Neural progenitor cell (in vitro differentiated cells): ENCODE data around the gene NEK6. TPM values are rescaled to one million over a fixed set of nuclear protein-coding genes. Genes with fewer than 3 reads are reported as not detected.

Source experiments
- DNase-seq: peaks from one replicate; pipeline ENCODE4 v3.0.0-alpha.2; 2016; ENCODE audit warnings: low spot score
- H2AFZ ChIP-seq: fragments of 200-600 bp; sonication (generic); replicated peaks from 2 replicates; pipeline ENCODE4 v1.6.1; 2016; ENCODE audit warnings: antibody characterized with exemption
- H3F3A ChIP-seq: fragments of 200-600 bp; sonication (generic); 2 replicates; pipeline ENCODE4 v1.6.1; 2016; ENCODE audit warnings: antibody characterized with exemption, low read depth
- H3K27ac ChIP-seq: fragments of 200-600 bp; sonication (generic); 2 replicates; pipeline ENCODE4 v1.5.1; 2016; ENCODE audit warnings: mild to moderate bottlenecking
- H3K27me3 ChIP-seq: fragments of 200-600 bp; sonication (generic); 2 replicates; pipeline ENCODE4 v1.6.1; 2016; ENCODE audit warnings: mild to moderate bottlenecking, moderate library complexity
- H3K36me3 ChIP-seq: fragments of 200-600 bp; sonication (generic); 2 replicates; pipeline ENCODE4 v1.5.1; 2016
- H3K4me1 ChIP-seq: fragments of 200-600 bp; sonication (generic); 2 replicates; pipeline ENCODE4 v1.6.1; 2016; ENCODE audit warnings: mixed run types
- H3K4me2 ChIP-seq: fragments of 200-600 bp; sonication (generic); 2 replicates; pipeline ENCODE4 v1.6.1; 2016
- H3K4me3 ChIP-seq: fragments of 200-600 bp; sonication (generic); 2 replicates; pipeline ENCODE4 v1.5.1; 2016
- H3K79me2 ChIP-seq: fragments of 200-600 bp; sonication (generic); 2 replicates; pipeline ENCODE4 v1.6.1; 2016; ENCODE audit warnings: low read depth
- H3K9ac ChIP-seq: fragments of 200-600 bp; sonication (generic); 2 replicates; pipeline ENCODE4 v1.6.1; 2016
- H3K9me3 ChIP-seq: fragments of 200-600 bp; sonication (generic); 2 replicates; pipeline ENCODE4 v1.5.1; 2016; ENCODE audit warnings: low read depth
- H4K20me1 ChIP-seq: fragments of 200-600 bp; sonication (generic); 2 replicates; pipeline ENCODE4 v1.6.1; 2016; ENCODE audit warnings: low read depth
- H3K27ac Mint-ChIP-seq: 3 replicates; pipeline ENCODE4 v1.8.0; 2021; ENCODE audit warnings: mixed read lengths
- H3K27me3 Mint-ChIP-seq: 2 replicates; pipeline ENCODE4 v1.8.0; 2022; ENCODE audit warnings: low read depth, mild to moderate bottlenecking, inconsistent platforms, moderate library complexity, mixed read lengths; ENCODE audit not compliant: insufficient read depth
- H3K36me3 Mint-ChIP-seq: 3 replicates; pipeline ENCODE4 v1.8.0; 2021; ENCODE audit warnings: mixed read lengths
- H3K4me1 Mint-ChIP-seq: 3 replicates; pipeline ENCODE4 v1.8.0; 2021; ENCODE audit warnings: mixed read lengths
- H3K4me3 Mint-ChIP-seq: 3 replicates; pipeline ENCODE4 v1.8.0; 2021; ENCODE audit warnings: mild to moderate bottlenecking, moderate library complexity, mixed read lengths
- H3K9me3 Mint-ChIP-seq: 3 replicates; pipeline ENCODE4 v1.8.0; 2020; ENCODE audit warnings: mixed read lengths
- CTCF ChIP-seq: fragments of 200-600 bp; sonication (generic); IDR thresholded peaks from 2 replicates; pipeline ENCODE4 v1.5.1; 2017; ENCODE audit warnings: antibody characterized with exemption, mild to moderate bottlenecking
- EZH2 ChIP-seq: fragments of 200-600 bp; sonication (generic); IDR thresholded peaks from 2 replicates; pipeline ENCODE4 v1.6.1; 2017; ENCODE audit warnings: antibody characterized with exemption, mild to moderate bottlenecking, moderate library complexity
- EZH2phosphoT487 ChIP-seq: fragments of 200-600 bp; sonication (generic); IDR thresholded peaks from 2 replicates; pipeline ENCODE4 v1.6.1; 2017; ENCODE audit warnings: antibody characterized with exemption
- total RNA-seq: library from RNA; depleted of rRNA; stranded (reverse); fragments of >200 nt; gene quantifications from 2 replicates; pipeline ENCODE4 v1.2.3, GENCODE V29; 2015; ENCODE audit warnings: low replicate concordance

NEK6 gene
- total RNA-seq, 1 donor from 2014 or later: 18.5 TPM

DNA sequence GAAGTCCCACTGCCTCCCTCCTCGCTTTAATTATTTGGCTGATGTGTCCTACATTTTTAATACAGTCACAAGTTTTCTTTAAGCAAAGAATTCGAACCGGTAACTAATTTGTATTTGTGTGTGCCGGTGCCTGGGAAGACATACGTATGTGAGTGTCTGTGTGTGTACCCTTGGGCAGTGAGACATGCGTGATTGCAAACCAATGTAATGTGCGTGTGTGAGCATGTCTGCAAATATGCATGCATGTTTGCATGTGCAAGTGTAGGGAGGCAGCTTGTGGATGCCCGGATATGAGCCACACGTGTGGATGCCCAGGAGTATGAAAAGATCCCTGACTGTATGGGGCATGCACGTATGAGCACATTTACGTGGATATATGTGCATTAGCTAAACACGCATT, 44.4 kb upstream of the NEK6 start:
- peaks cover 8% of the 10 kb centered on the region for H3K27me3 Mint-ChIP-seq
- Histone ChIP-seq H2AFZ (no peak overlapping the region), H3K36me3 (no peaks in the 10 kb centered on the region), H3K27ac (no peak overlapping the region), H4K20me1 (no peaks in the 10 kb centered on the region), H3F3A (no peaks in the 10 kb centered on the region), H3K79me2 (no peaks in the 10 kb centered on the region), H3K9me3 (no peaks in the 10 kb centered on the region), H3K9ac (no peak overlapping the region), H3K4me1 (peaks cover 7% of the 10 kb centered on the region), H3K27me3 (no peaks in the 10 kb centered on the region), H3K4me3 (no peak overlapping the region), H3K4me2 (no peak overlapping the region)
- no peak for DNase-seq
- no peaks in the 10 kb centered on the region for H3K36me3 Mint-ChIP-seq
- H3K4me1 Mint-ChIP-seq: peaks cover 7% of the 10 kb centered on the region
- H3K9me3 Mint-ChIP-seq: no peaks in the 10 kb centered on the region
- no peak overlapping the region for H3K4me3 Mint-ChIP-seq
- H3K27ac Mint-ChIP-seq: no peak overlapping the region
- TF ChIP-seq EZH2phosphoT487 (no peak), EZH2 (no peak), CTCF (no peak)

DNA sequence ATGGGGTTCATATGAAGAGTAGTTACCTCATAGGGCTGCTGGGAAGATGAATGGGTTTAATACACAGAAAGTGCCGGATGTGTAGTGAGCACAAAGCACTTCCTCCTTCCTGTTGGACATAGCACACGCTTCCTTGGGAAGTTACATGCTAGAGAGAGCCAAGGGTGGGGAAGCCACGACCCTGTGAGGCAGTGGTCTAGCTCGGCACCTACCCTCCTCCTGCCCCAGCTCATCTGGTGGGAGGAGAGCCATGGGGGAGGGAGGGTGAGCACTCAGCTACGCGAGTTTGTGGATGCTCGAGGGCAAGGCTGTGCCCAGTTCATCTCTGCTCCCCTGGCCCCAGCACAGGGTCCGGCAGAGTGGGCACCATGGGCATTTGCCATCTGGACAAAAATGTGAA, 43.6 kb upstream of the NEK6 start:
- H2AFZ ChIP-seq: no peak overlapping the region
- H4K20me1 ChIP-seq: no peaks in the 10 kb centered on the region
- H3K27ac ChIP-seq: no peak overlapping the region
- H3K4me3 ChIP-seq: no peak overlapping the region
- H3K9ac ChIP-seq: no peak overlapping the region
- no peaks in the 10 kb centered on the region for H3F3A ChIP-seq
- TF ChIP-seq EZH2phosphoT487 (no peak), CTCF (no peak), EZH2 (no peak)
- H3K4me2 ChIP-seq: no peak overlapping the region
- Mint-ChIP-seq H3K27me3 (peaks cover 8% of the 10 kb centered on the region), H3K27ac (no peak overlapping the region), H3K4me1 (peaks cover 7% of the 10 kb centered on the region), H3K36me3 (no peaks in the 10 kb centered on the region), H3K9me3 (no peaks in the 10 kb centered on the region), H3K4me3 (no peak overlapping the region)
- no peaks in the 10 kb centered on the region for H3K79me2 ChIP-seq
- no peaks in the 10 kb centered on the region for H3K27me3 ChIP-seq
- DNase-seq: no peak
- no peaks in the 10 kb centered on the region for H3K36me3 ChIP-seq
- no peaks in the 10 kb centered on the region for H3K9me3 ChIP-seq
- H3K4me1 ChIP-seq: peaks cover 7% of the 10 kb centered on the region

GRCh38 chr9:124214596-124215367, 43.0 kb upstream of the NEK6 start:
- no peaks in the 10 kb centered on the region for H3K9me3 Mint-ChIP-seq
- peaks cover 7% of the 10 kb centered on the region for H3K4me1 Mint-ChIP-seq
- Histone ChIP-seq H3K4me3 (no peak overlapping the region), H3K4me2 (no peak overlapping the region), H3K9ac (no peak overlapping the region), H3K27me3 (no peaks in the 10 kb centered on the region), H4K20me1 (no peaks in the 10 kb centered on the region), H2AFZ (no peak overlapping the region), H3K79me2 (no peaks in the 10 kb centered on the region), H3K27ac (no peak overlapping the region), H3K9me3 (no peaks in the 10 kb centered on the region), H3K36me3 (no peaks in the 10 kb centered on the region), H3F3A (no peaks in the 10 kb centered on the region), H3K4me1 (peaks cover 7% of the 10 kb centered on the region)
- no peak overlapping the region for H3K4me3 Mint-ChIP-seq
- no peak for TF ChIP-seq CTCF
- TF ChIP-seq EZH2: no peak
- no peak for TF ChIP-seq EZH2phosphoT487
- H3K36me3 Mint-ChIP-seq: no peaks in the 10 kb centered on the region
- DNase-seq: no peak
- H3K27me3 Mint-ChIP-seq: peaks cover 6% of the 10 kb centered on the region
- H3K27ac Mint-ChIP-seq: no peak overlapping the region
